GM23338 (cell line): ENCODE data around the gene OBSCN. TPM values are rescaled to one million over a fixed set of nuclear protein-coding genes. Genes with fewer than 3 reads are reported as not detected.
"Not testable (repeated sequence)": the region's sequence is repeated elsewhere in the genome, so short reads cannot be mapped to it uniquely, and the experiment has no call there.

Source experiments
- ATAC-seq: fragments of 200-7000 bp; cut with Tn5 transposase; 3 replicates; pipeline ENCODE4 v1.9.1; 2020
- DNase-seq: peaks from one replicate; pipeline ENCODE4 v3.0.0-alpha.2; 2015; ENCODE audit warnings: low spot score
- H2AFZ ChIP-seq: fragments of 200-600 bp; sonication (generic); 2 replicates; pipeline ENCODE4 v1.8.0; 2016; ENCODE audit warnings: antibody characterized with exemption, mild to moderate bottlenecking, moderate library complexity
- H3F3A ChIP-seq: fragments of 200-600 bp; sonication (generic); replicated peaks from 2 replicates; pipeline ENCODE4 v1.8.0; 2017; ENCODE audit warnings: antibody characterized with exemption, mixed run types, low read depth
- H3K27ac ChIP-seq: fragments of 200-600 bp; sonication (generic); 2 replicates; pipeline ENCODE4 v1.6.1; 2016; ENCODE audit warnings: low read depth
- H3K27me3 ChIP-seq: fragments of 200-600 bp; sonication (generic); 2 replicates; pipeline ENCODE4 v1.8.0; 2016; ENCODE audit warnings: mild to moderate bottlenecking, mixed run types, moderate library complexity; ENCODE audit not compliant: insufficient read depth
- H3K36me3 ChIP-seq: fragments of 200-600 bp; sonication (generic); 2 replicates; pipeline ENCODE4 v1.8.0; 2016; ENCODE audit warnings: mild to moderate bottlenecking; ENCODE audit not compliant: insufficient read depth
- H3K4me1 ChIP-seq: fragments of 200-600 bp; sonication (generic); 2 replicates; pipeline ENCODE4 v1.8.0; 2016; ENCODE audit warnings: mild to moderate bottlenecking, moderate library complexity; ENCODE audit not compliant: insufficient read depth
- H3K4me2 ChIP-seq: fragments of 200-600 bp; sonication (generic); 2 replicates; pipeline ENCODE4 v1.7.1; 2017; ENCODE audit warnings: mixed run types
- H3K4me3 ChIP-seq: fragments of 200-600 bp; sonication (generic); 2 replicates; pipeline ENCODE4 v1.6.1; 2016; ENCODE audit warnings: mixed run types
- H3K79me2 ChIP-seq: fragments of 200-600 bp; sonication (generic); replicated peaks from 2 replicates; pipeline ENCODE4 v1.8.0; 2017; ENCODE audit warnings: mild to moderate bottlenecking; ENCODE audit not compliant: insufficient read depth
- H3K9me2 ChIP-seq: fragments of 200-600 bp; sonication (generic); 2 replicates; pipeline ENCODE4 v1.8.0; 2017; ENCODE audit not compliant: insufficient read depth
- H4K20me1 ChIP-seq: fragments of 200-600 bp; sonication (generic); replicated peaks from 2 replicates; pipeline ENCODE4 v1.8.0; 2017; ENCODE audit warnings: mild to moderate bottlenecking; ENCODE audit not compliant: insufficient read depth
- H3K27ac Mint-ChIP-seq: 2 replicates; pipeline ENCODE4 v1.8.0; 2020; ENCODE audit warnings: inconsistent platforms, mild to moderate bottlenecking, moderate library complexity, mixed read lengths
- H3K27me3 Mint-ChIP-seq: 3 replicates; pipeline ENCODE4 v1.8.0; 2022; ENCODE audit warnings: low read depth, mild to moderate bottlenecking, moderate library complexity, mixed read lengths, inconsistent platforms; ENCODE audit not compliant: insufficient read depth, poor library complexity
- H3K36me3 Mint-ChIP-seq: 3 replicates; pipeline ENCODE4 v1.8.0; 2021; ENCODE audit warnings: low read depth, mild to moderate bottlenecking, inconsistent platforms, moderate library complexity, mixed read lengths
- H3K4me1 Mint-ChIP-seq: 3 replicates; pipeline ENCODE4 v1.8.0; 2020; ENCODE audit warnings: mild to moderate bottlenecking, inconsistent platforms, mixed read lengths
- H3K4me3 Mint-ChIP-seq: 3 replicates; pipeline ENCODE4 v1.8.0; 2021; ENCODE audit warnings: moderate library complexity, mild to moderate bottlenecking, inconsistent platforms, mixed read lengths
- H3K9me3 Mint-ChIP-seq: 3 replicates; pipeline ENCODE4 v1.8.0; 2020; ENCODE audit warnings: moderate library complexity, mild to moderate bottlenecking, inconsistent platforms, mixed read lengths
- CREB1 ChIP-seq: fragments of 250-450 bp; sonication (Bioruptor Pico); IDR thresholded peaks from 2 replicates; pipeline ENCODE4 v1.5.0; 2020; ENCODE audit warnings: low read depth, mild to moderate bottlenecking, moderate library complexity
- NANOG ChIP-seq: IDR thresholded peaks from 2 replicates; pipeline ENCODE4 v1.6.1; 2016; ENCODE audit warnings: antibody characterized with exemption, borderline replicate concordance
- POLR2AphosphoS5 ChIP-seq: IDR thresholded peaks from 2 replicates; pipeline ENCODE4 v1.6.1; 2016; ENCODE audit warnings: antibody characterized with exemption, low read depth
- REST ChIP-seq: IDR thresholded peaks from one replicate; pipeline ENCODE4 v1.6.1; 2018; ENCODE audit warnings: antibody characterized with exemption; ENCODE audit not compliant: unreplicated experiment
- ZNF114 ChIP-seq: fragments of 250-450 bp; sonication (Bioruptor Pico); IDR thresholded peaks from 2 replicates; pipeline ENCODE4 v1.5.0; 2020; ENCODE audit warnings: mild to moderate bottlenecking, moderate library complexity
- ZNF331 ChIP-seq: fragments of 250-450 bp; sonication (Bioruptor Pico); IDR thresholded peaks from 2 replicates; pipeline ENCODE4 v1.5.0; 2020; ENCODE audit warnings: low read depth, mild to moderate bottlenecking, moderate library complexity
- ZNF462 ChIP-seq: fragments of 250-450 bp; sonication (Bioruptor Pico); IDR thresholded peaks from 2 replicates; pipeline ENCODE4 v1.5.0; 2020; ENCODE audit warnings: mild to moderate bottlenecking, moderate library complexity
- polyA plus RNA-seq: library from polyadenylated mRNA; unstranded; fragments of >200 nt; fragmentation: Nextera tagmentation; extraction: Ambion mirVana; gene quantifications from 2 replicates; pipeline ENCODE4 v1.2.1, GENCODE V29; 2016
- total RNA-seq: library from RNA; depleted of rRNA; stranded (reverse); fragments of >200 nt; shearing (Covaris generic); gene quantifications from 2 replicates; pipeline ENCODE4 v1.2.3, GENCODE V29; 2014

OBSCN gene
- total and polyA plus RNA-seq, 2 experiments from 2014 or later, result 8.4 to 38.5 TPM

DNA sequence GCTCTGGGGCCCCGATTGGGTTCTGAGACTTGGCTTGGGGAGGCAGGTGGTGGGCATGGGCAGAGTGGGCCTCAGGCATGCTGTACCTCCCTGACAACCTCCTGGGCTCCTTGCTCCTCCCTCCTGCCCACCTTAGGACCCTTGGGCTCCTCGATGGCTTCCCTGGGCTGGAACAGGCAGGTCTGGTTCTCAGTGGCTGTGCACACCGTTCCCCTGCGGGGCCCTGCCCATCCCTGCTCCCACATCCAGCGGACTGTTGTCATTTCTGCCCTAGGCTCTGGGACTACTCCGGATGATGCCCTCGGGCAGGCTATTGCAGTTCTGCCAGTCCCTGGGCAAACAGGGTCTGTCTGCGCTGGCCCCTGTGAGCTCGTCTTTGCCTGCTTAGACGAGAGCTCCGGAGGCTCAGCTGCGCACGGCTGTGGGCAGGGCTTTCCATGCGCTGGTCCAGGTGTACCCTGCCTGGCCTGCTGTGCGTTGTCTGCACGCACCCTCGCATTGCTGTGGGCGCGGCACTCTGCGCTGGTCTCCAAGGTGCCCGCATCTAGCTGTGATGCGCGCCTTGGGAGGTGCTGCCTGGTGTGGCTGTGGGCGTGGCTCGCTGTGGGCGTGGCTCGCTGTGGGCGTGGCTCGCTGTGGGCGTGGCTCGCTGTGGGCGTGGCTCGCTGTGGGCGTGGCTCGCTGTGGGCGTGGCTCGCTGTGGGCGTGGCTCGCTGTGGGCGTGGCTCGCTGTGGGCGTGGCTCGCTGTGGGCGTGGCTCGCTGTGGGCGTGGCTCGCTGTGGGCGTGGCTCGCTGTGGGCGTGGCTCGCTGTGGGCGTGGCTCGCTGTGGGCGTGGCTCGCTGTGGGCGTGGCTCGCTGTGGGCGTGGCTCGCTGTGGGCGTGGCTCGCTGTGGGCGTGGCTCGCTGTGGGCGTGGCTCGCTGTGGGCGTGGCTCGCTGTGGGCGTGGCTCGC is 34.0 kb upstream of the OBSCN start:
- not testable (repeated sequence) for H2AFZ ChIP-seq, H4K20me1 ChIP-seq, H3K4me1 Mint-ChIP-seq, H3K9me2 ChIP-seq, H3K27me3 Mint-ChIP-seq, H3K79me2 ChIP-seq, H3K4me2 ChIP-seq, H3K4me3 Mint-ChIP-seq, H3K36me3 Mint-ChIP-seq, H3K27ac ChIP-seq, H3K9me3 Mint-ChIP-seq, H3K4me3 ChIP-seq, H3F3A ChIP-seq, H3K27ac Mint-ChIP-seq, H3K27me3 ChIP-seq, H3K36me3 ChIP-seq, H3K4me1 ChIP-seq
- peak; percentile 73 for ATAC-seq
- peak; percentile 39 for DNase-seq

DNA sequence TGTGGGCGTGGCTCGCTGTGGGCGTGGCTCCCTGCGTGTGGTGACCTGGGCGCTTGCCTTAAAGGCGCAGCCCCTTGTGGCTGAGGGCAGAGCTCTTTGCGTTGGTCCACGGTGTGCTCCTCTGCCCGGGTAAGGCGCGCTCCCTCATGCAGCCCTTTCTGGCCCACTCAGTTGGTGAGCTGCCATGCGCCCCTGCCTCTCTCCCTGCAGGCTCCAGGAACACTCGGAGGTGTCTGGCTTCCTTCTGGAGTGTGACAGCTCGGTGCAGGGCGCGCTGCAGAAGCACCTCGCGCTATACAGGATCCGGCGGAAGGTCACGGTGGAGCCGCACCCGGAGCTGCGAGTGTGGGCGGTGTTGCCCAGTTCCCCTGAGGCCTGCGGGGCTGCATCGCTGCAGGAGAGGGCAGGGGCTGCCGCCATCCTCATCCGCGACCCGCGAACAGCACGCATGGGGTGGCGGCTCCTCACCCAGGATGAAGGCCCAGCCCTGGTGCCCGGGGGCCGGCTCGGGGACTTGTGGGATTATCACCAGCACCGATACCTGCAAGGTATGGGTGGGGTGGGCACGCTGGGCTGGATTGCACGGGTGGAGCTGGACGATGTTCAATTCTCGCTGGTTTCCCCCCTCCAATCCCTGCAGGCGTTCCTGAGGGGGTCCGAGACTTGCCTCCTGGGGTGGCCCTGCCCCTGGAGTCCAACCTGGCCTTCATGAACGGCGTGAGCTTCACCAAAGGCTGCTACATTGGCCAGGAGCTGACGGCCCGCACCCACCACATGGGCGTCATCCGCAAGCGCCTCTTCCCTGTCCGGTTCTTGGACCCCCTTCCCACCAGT is 33.1 kb upstream of the OBSCN start:
- Histone ChIP-seq H3K4me2 (peak overlapping the region; percentile 48; the same call in 1 of the 2 replicates), H3F3A (peaks cover 4% of the 10 kb centered on the region; the same call in 1 of the 2 replicates), H3K9me2 (no peaks in the 10 kb centered on the region), H3K79me2 (peaks cover 3% of the 10 kb centered on the region; the same call in 1 of the 2 replicates), H3K36me3 (no peaks in the 10 kb centered on the region), H3K4me3 (peak overlapping the region; percentile 32; the same call in 1 of the 2 replicates), H2AFZ (no peak overlapping the region), H3K4me1 (no peaks in the 10 kb centered on the region), H3K27ac (no peak overlapping the region), H3K27me3 (no peaks in the 10 kb centered on the region), H4K20me1 (no peaks in the 10 kb centered on the region; the same call in 1 of the 2 replicates)
- peak; percentile 89 for ATAC-seq
- Mint-ChIP-seq H3K36me3 (peaks cover 2% of the 10 kb centered on the region; the same call in 1 of the 3 replicates), H3K4me1 (no peaks in the 10 kb centered on the region; the same call in 2 of the 3 replicates), H3K9me3 (no peaks in the 10 kb centered on the region; the same call in 2 of the 3 replicates), H3K4me3 (no peak overlapping the region), H3K27ac (no peak overlapping the region), H3K27me3 (peaks cover 2% of the 10 kb centered on the region)
- DNase-seq, result peak; percentile 74
- TF ChIP-seq POLR2AphosphoS5 (no peak), REST (no peak), NANOG (no peak), ZNF114 (no peak), ZNF331 (no peak), CREB1 (CRISPR knock-in tag) (no peak), ZNF462 (CRISPR knock-in tag) (no peak)
